Measurements from ENCODE around the gene MAP2K7. TPM values are rescaled to one million over a fixed set of nuclear protein-coding genes. Genes with fewer than 3 reads are reported as not detected.

Gene MAP2K7
- total RNA-seq, 4 donors from 2014 or later: 13.9 to 23.4 (median 17.9) TPM

- 71 to 76% methylated on average over 3 to 5 of the region's 21 CpGs for WGBS, 2 donors (ENCODE audit: low coverage in 1 of 2)
- Histone ChIP-seq H3K9me3 (no peaks in the 10 kb centered on the region), H3K4me3 (no peak overlapping the region), H3K27me3 (peaks cover 97% of the 10 kb centered on the region), H3K27ac (no peak overlapping the region), H3K36me3 (peaks cover 0 to 40% of the 10 kb centered on the region in 2 donors), H3K4me1 (peaks cover 0 to 31% (median 12%) of the 10 kb centered on the region in 3 donors)
- ATAC-seq: no peak
- TF ChIP-seq EP300 (IDR thresholded peaks at IDR 0.05) (no peak), POLR2AphosphoS5 (IDR thresholded peaks at IDR 0.05) (no peak), CTCF (IDR thresholded peaks at IDR 0.05) (no peak), POLR2A (IDR thresholded peaks at IDR 0.05) (no peak)
Observed at GRCh38 chr19:7863971-7864689, 39.5 kb upstream of the MAP2K7 start.

GRCh38 chr19:7864690-7865074 is 39.0 kb upstream of the MAP2K7 start:
- WGBS, 2 donors (ENCODE audit: low coverage in 1 of 2): 64% methylated on average over 6 of the region's 18 CpGs; no CpG with 5 or more reads in 1 of the 2 donors
- peaks cover 0 to 37% (median 13%) of the 10 kb centered on the region in 3 donors for H3K4me1 ChIP-seq

GRCh38 chr19:7865262-7865911 is 38.3 kb upstream of the MAP2K7 start:
- Histone ChIP-seq H3K27me3 (peaks cover 84% of the 10 kb centered on the region), H3K9me3 (no peaks in the 10 kb centered on the region)

More at GRCh38 chr19:7864690-7865074, 39.0 kb upstream of the MAP2K7 start:
- Histone ChIP-seq H3K27me3 (peaks cover 92% of the 10 kb centered on the region), H3K36me3 (peaks cover 0 to 34% of the 10 kb centered on the region in 2 donors), H3K27ac (no peak overlapping the region), H3K4me3 (no peak overlapping the region), H3K9me3 (no peaks in the 10 kb centered on the region)
- TF ChIP-seq CTCF (IDR thresholded peaks at IDR 0.05): no peak
- no peak for TF ChIP-seq POLR2A (IDR thresholded peaks at IDR 0.05)
- no peak for TF ChIP-seq EP300 (IDR thresholded peaks at IDR 0.05)
- no peak for TF ChIP-seq POLR2AphosphoS5 (IDR thresholded peaks at IDR 0.05)
- ATAC-seq: no peak

DNA sequence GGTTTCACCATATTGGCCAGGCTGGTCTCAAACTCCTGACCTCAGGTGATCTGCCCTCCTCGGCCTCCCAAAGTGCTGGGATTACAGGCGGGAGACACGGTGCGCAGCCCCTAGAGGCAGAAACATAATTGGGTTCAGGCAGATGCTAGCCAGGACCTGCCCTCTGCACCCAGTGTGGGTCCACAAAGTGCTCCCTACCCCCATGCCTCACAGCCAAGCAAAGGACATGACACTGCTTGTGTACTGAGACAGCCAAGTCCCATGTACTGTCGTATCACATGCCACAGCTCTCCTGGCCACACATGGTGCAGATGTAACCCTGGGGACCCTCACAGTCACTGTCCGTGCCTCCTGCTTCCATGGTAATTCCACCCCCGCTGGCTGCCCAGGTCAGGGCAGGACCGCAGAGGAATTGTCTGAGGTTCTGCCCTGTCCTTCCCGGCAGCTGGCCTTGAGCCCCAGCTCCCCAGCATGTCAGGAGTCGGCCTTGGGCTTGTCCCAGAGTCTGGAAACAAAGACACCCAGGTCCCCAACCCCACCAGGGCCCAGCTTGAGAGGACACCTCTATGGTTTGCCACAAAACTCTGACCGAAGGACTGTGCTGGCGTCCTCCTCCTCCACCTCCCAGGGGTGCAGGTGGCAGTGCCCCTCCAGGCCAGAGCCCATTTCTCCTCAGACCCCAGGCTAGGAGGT is 37.1 kb upstream of the MAP2K7 start:
- H3K36me3 ChIP-seq: peaks cover 0 to 16% of the 10 kb centered on the region in 2 donors

More at GRCh38 chr19:7865262-7865911, 38.3 kb upstream of the MAP2K7 start:
- 39 to 53% methylated on average over 7 to 10 of the region's 10 CpGs for WGBS, 2 donors (ENCODE audit: low coverage in 1 of 2)
- H3K36me3 ChIP-seq: peaks cover 0 to 27% of the 10 kb centered on the region in 2 donors
- ATAC-seq: no peak
- H3K4me1 ChIP-seq: peaks cover 0 to 42% (median 16%) of the 10 kb centered on the region in 3 donors
- TF ChIP-seq POLR2A (IDR thresholded peaks at IDR 0.05) (no peak), EP300 (IDR thresholded peaks at IDR 0.05) (no peak), CTCF (IDR thresholded peaks at IDR 0.05) (no peak), POLR2AphosphoS5 (IDR thresholded peaks at IDR 0.05) (no peak)
- no peak overlapping the region for H3K27ac ChIP-seq
- no peak overlapping the region for H3K4me3 ChIP-seq

More for the DNA sequence above, 37.1 kb upstream of the MAP2K7 start:
- H3K27ac ChIP-seq: no peak overlapping the region
- TF ChIP-seq POLR2AphosphoS5 (IDR thresholded peaks at IDR 0.05): no peak
- no peak for TF ChIP-seq EP300 (IDR thresholded peaks at IDR 0.05)
- TF ChIP-seq CTCF (IDR thresholded peaks at IDR 0.05): no peak
- no peak for TF ChIP-seq POLR2A (IDR thresholded peaks at IDR 0.05)
- H3K4me3 ChIP-seq: no peak overlapping the region
- 30% methylated on average over 2 of the region's 12 CpGs; no CpG with 5 or more reads in 1 of the 2 donors for WGBS, 2 donors (ENCODE audit: low coverage in 1 of 2)
- peaks cover 73% of the 10 kb centered on the region for H3K27me3 ChIP-seq
- peaks cover 0 to 48% (median 19%) of the 10 kb centered on the region in 3 donors for H3K4me1 ChIP-seq
- no peaks in the 10 kb centered on the region for H3K9me3 ChIP-seq
- ATAC-seq: no peak

Measured in gastroesophageal sphincter (tissue), 4 donors.